ENCODE results near the gene OBSL1.

OBSL1 gene

DNA sequence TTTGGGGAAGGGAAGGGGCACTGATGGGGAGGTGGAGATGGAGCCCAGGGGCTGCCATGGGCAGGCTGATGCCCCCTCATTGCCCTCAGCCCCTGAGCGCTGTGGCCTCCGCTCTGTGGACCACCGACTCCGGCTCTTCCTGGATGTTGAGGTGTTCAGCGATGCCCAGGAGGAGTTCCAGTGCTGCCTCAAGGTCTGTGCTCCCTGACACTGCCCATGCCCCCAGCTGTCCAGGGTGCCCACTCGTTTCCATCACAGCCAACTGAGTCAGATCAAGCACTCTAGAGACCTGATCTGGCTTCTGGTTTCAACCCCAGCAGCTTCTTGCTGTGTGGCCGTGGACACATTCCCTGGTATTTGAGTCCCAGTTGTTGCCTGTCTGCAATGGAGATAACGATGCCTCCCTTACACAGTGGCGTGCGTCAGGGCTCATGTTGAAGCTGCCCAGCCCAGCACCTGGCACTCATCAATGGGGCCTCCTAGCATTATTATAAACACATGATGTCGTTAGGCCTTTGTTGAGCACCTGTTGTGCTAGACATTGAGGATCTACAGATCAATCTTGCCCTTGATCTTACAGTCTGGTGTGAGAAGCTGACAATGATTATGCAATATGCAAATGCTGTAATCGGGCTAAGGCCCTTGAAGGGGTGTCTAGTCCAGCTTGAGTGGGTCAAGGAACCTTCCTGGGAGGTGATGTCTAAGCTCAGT, 40.7 kb upstream of the OBSL1 start:
- no peak overlapping the region for H3K27ac ChIP-seq
- peaks cover 20% of the 10 kb centered on the region for H3K36me3 ChIP-seq (replicated peaks)
- no peak for TF ChIP-seq CTCF (IDR thresholded peaks at IDR 0.05; ENCODE audit: low read depth, low read length, missing control alignments)

GRCh38 chr2:219611306-219611705, 40.0 kb upstream of the OBSL1 start:
- TF ChIP-seq CTCF (IDR thresholded peaks at IDR 0.05; ENCODE audit: low read depth, low read length, missing control alignments) = no peak
- Histone ChIP-seq H3K36me3 (replicated peaks) (peaks cover 24% of the 10 kb centered on the region), H3K27me3 (replicated peaks) (no peaks in the 10 kb centered on the region), H3K27ac (no peak overlapping the region), H3K4me3 (ENCODE audit: low read depth, low read length) (no peak overlapping the region)
- DNase-seq = no peak
- in situ Hi-C loops (cut with HindIII; ENCODE audit: low pct_ligation_motif_present, low sequenced_read_pairs) = no loop called here

More for the DNA sequence above, 40.7 kb upstream of the OBSL1 start:
- no peak overlapping the region for H3K4me3 ChIP-seq (ENCODE audit: low read depth, low read length)
- DNase-seq = no peak
- in situ Hi-C loops (cut with HindIII; ENCODE audit: low pct_ligation_motif_present, low sequenced_read_pairs) = no loop called here
- H3K27me3 ChIP-seq (replicated peaks) = no peaks in the 10 kb centered on the region

DNA sequence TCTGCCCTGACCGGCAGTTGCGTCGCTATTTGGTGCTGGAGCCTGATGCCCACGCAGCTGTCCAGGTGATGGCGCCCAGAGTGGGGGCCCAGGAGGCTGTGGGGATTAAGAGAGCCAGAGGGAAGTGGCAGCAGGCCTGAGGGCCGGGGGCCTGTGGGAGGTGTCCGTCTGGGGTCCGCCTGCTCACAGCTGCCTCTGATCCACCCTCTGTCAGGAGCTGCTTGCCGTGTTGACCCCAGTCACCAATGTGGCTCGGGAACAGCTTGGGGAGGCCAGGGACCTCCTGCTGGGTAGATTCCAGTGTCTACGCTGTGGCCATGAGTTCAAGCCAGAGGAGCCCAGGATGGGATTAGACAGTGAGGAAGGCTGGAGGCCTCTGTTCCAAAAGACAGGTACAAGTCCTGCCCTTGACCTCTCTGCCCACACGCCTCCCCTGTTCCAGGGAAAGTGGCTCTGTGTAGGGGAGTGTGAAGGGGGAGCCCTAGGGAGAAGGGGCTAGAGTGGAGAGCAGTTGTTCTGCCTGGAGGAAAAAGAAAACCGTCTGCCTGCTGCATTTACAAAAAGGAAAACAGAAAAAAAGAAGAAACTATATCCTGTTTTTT, 37.9 kb upstream of the OBSL1 start:
- Histone ChIP-seq H3K27me3 (replicated peaks) (no peaks in the 10 kb centered on the region), H3K4me3 (ENCODE audit: low read depth, low read length) (no peak overlapping the region), H3K27ac (no peak overlapping the region), H3K36me3 (replicated peaks) (peaks cover 25% of the 10 kb centered on the region)
- TF ChIP-seq CTCF (IDR thresholded peaks at IDR 0.05; ENCODE audit: low read depth, low read length, missing control alignments) = no peak
- in situ Hi-C loops (cut with HindIII; ENCODE audit: low pct_ligation_motif_present, low sequenced_read_pairs) = no loop called here
- no peak for DNase-seq

DNA sequence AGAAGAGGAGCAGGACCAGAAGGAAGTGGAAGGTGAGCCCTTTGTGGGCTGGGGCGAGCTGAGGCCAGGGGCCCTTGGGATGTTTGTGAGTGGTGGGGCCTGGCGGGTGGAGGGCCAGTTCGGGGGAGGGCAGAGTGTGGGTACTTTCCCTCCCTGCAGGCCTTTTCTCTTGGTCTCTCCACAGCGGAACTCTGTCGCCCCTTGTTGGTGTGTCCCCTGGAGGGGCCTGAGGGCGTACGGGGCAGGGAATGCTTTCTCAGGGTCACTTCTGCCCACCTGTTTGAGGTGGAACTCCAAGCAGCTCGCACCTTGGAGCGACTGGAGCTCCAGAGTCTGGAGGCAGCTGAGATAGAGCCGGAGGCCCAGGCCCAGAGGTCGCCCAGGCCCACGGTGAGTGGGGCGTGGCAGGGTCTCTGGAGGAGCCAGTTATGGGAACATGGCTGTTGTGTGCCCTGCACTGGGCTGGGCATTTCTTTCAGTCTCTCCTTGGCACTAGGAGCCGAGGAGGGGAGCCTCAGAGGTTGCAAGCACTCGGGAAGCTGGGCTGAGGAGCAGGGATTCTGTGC, 37.1 kb upstream of the OBSL1 start:
- no peak for TF ChIP-seq CTCF (IDR thresholded peaks at IDR 0.05; ENCODE audit: low read depth, low read length, missing control alignments)
- H3K4me3 ChIP-seq (ENCODE audit: low read depth, low read length) = no peak overlapping the region
- peaks cover 23% of the 10 kb centered on the region for H3K36me3 ChIP-seq (replicated peaks)

DNA sequence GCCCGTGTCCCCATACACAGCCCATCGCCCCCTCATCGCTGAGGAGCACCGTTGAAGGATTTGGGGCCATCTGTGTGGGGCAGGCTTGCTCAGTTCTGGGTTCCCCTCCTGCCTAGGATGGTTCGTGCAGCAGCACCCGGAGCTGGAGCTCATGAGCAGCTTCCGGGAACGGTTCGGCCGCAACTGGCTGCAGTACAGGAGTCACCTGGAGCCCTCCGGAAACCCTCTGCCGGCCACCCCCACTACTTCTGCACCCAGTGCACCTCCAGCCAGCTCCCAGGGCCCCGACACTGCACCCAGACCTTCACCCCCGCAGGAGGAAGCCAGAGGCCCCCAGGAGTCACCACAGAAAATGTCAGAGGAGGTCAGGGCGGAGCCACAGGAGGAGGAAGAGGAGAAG, 36.6 kb upstream of the OBSL1 start:
- no peak for TF ChIP-seq CTCF (IDR thresholded peaks at IDR 0.05; ENCODE audit: low read depth, low read length, missing control alignments)
- Histone ChIP-seq H3K4me3 (ENCODE audit: low read depth, low read length) (no peak overlapping the region), H3K27me3 (replicated peaks) (no peaks in the 10 kb centered on the region), H3K27ac (no peak overlapping the region), H3K36me3 (replicated peaks) (peaks cover 23% of the 10 kb centered on the region)
- DNase-seq = no peak
- in situ Hi-C loops (cut with HindIII; ENCODE audit: low pct_ligation_motif_present, low sequenced_read_pairs) = no loop called here

More for the DNA sequence above, 37.1 kb upstream of the OBSL1 start:
- Histone ChIP-seq H3K27me3 (replicated peaks) (no peaks in the 10 kb centered on the region), H3K27ac (no peak overlapping the region)
- no peak for DNase-seq
- in situ Hi-C loops (cut with HindIII; ENCODE audit: low pct_ligation_motif_present, low sequenced_read_pairs) = no loop called here

Measured in brain microvascular endothelial cell (primary cell).